EL (cell line): ENCODE data around the gene DIDO1.

Source experiments
- DNase-seq: peaks from one replicate; pipeline ENCODE4 v3.0.0-alpha.2; 2016

DIDO1 gene

GRCh38 chr20:62846166-62846890 lies 80.0 kb downstream of the DIDO1 start:
- DNase-seq = no peak

- DNase-seq = no peak
These were observed 80.7 kb downstream of the DIDO1 start for GRCh38 chr20:62845416-62846160.

GRCh38 chr20:62844182-62844581 lies 82.1 kb downstream of the DIDO1 start:
- DNase-seq = no peak

DNA sequence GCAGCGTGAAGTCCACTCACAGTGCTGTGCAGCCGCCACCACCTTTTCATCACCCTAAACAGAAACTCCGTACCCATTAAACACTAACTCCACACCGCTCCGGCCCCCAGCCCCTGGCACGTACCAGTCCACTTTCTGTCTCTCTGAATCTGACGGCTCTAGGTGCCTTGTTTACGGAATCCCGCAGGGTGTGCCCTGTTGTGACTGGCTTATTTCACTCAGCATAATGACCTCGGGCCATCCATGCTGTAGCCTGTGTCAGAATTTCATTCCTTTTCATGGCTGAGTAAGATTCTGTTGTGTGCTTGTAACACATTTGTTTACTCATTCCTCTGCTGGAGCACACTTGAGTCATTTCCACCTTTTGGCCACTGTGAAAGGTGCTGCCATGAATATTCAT lies 82.6 kb downstream of the DIDO1 start:
- DNase-seq = no peak

GRCh38 chr20:62841705-62842212 lies 84.5 kb downstream of the DIDO1 start:
- no peak for DNase-seq

GRCh38 chr20:62840244-62841197 lies 85.8 kb downstream of the DIDO1 start:
- no peak for DNase-seq

DNA sequence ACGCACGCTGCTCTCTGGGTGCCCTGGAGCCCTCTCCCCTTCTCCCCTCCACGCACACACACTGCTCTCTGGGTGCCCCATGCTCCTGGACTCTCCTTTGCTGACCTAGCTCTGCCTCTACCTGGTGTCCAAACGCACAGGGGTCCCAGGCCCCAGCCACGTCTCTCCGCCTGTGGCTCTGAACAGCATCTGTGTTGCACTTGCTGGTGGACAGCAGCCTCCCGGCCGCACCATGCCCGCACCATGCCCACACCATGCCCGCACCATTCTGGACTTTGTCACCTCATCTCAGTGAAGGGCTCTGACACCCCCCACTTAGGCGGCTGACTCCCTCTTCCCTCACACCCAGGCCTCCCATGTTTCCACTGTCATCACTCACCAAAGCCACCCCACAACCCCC lies 86.5 kb downstream of the DIDO1 start:
- no peak for DNase-seq

GRCh38 chr20:62839261-62839660 lies 87.0 kb downstream of the DIDO1 start:
- DNase-seq = no peak

GRCh38 chr20:62838128-62838891 lies 88.0 kb downstream of the DIDO1 start:
- peak; percentile 35 for DNase-seq

GRCh38 chr20:62837790-62838127 lies 88.5 kb downstream of the DIDO1 start:
- DNase-seq = no peak

DNA sequence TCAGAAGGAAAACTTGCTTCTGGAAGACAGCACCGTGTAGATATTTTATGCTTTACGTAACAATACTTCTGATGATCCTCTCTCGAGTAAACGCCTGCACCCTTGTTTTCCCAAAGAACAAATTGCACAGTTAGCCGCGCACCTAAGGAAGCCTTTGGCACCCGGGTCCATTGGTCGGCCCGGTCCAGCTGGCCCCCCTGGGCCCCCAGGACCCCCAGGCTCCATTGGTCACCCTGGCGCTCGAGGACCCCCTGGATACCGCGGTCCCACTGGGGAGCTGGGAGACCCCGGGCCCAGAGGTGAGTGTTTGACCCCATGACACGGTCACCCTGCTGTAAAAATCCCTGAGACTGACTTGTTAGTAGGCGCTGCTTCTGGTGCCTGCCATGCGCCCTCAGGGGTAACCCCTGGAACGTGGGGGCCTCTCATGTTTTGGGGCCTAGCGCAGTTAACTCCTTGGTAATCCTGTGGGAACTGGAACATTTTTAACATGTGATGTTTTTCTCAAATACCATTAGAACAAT lies 89.3 kb downstream of the DIDO1 start:
- no peak for DNase-seq

GRCh38 chr20:62835931-62836861 lies 90.1 kb downstream of the DIDO1 start:
- no peak for DNase-seq

DNA sequence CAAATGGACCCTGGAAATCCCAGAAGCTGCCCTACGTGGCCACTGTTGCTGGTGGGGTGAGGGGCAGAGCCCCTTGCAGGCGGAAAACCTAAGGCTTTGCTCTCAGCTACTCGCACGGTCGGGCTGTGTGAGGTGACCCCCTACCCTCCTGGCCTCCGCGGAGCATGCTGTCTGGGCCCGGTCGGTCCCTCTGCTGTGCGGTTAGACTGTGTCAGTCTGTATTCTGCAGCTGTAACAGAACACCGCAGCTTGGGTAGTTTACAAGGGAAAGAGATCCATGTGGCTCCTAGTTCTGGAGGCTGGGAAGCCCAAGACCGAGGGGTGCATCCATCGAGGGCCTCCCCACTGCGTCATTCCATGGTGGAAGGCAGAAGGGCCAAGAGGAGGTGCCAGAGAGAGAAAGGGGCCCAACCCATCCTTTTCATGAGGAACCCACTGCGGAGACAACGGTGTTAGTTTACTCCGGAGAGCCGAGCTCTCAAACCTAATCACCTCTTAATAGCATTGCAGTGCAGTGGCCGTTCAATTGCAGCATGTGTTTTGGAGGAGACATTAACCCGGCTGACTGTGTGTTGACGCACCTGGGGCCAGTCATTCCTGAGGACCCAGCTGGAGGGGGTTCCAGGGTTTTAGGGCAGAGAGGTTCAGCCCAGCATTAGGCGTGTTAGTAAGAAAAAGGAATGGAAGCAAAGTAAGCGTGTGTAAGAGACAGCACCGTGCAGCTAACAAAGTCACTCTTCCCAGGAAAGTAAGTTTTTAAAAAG lies 91.2 kb downstream of the DIDO1 start:
- no peak for DNase-seq

DNA sequence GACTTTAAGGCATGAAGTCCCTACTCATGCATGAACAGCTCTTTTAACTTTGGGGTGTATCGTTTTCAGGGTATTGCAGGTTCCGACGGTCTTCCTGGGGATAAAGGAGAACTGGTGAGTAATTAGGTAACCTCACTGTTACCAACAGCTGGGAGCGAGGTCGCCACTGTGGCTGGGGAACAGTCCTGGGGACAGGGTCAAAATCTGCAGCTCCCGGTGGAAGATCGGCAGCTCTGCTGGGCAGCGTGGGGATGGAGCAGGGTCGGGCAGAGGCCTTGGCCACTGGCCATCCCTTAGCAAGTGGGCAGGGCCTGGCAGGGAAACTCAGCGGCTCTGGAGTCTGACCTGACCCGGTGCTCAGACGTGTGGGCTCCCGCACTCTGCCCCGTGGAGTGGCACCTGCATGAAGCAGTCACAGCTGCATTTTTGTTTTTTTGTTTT lies 93.3 kb downstream of the DIDO1 start:
- DNase-seq = no peak

- no peak for DNase-seq
These were observed 93.9 kb downstream of the DIDO1 start for GRCh38 chr20:62832212-62832922.

- DNase-seq = no peak
These were observed 94.5 kb downstream of the DIDO1 start for GRCh38 chr20:62831854-62832211.

DNA sequence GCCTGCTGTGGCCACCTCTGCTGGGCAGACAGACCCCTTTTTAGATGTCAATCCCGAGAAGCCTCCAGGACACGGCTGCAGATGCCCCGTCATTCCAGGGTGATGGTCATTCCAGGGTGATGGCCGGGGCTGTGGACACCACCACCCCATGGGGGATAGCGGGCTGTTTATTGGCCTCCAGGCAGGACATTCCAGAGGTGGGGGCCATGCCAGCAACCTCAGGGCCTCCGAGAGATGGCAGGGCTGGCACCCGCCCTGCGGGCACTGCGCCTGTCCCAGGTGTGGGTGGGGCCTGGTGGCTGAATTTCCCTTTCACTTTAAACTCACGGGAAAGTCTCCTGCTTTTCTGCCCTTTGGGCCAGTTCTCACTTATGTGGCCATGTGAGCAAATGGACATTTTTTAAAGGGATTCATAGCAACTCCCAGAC lies 94.9 kb downstream of the DIDO1 start:
- no peak for DNase-seq

DNA sequence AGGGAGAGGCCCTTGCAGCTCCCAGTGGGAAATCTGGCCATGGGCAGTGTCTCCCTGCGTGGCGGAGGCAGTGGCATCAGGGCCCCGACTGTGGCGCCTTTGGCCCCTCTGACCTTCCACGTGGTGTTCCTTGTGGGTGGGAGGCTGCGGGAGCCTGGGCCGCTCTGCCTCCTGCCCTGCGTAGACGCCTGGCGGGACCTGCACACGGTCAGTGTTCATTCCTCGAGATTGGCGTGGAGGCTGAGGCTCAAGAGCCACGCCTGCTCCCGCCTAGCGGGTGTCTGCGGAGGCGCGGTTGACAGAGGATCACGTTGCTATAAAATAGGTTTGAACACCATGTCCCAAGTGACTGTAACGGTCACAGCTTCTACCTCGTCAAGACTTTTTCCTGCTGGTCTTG lies 95.5 kb downstream of the DIDO1 start:
- DNase-seq = no peak

- no peak for DNase-seq
These were observed 96.1 kb downstream of the DIDO1 start for GRCh38 chr20:62830251-62830650.
